ENCODE data around the gene PHACTR3. TPM values are rescaled to one million over a fixed set of nuclear protein-coding genes. Genes with fewer than 3 reads are reported as not detected.

Gene PHACTR3
- total RNA-seq, 1 experiment from 2014 or later: 0.10 TPM

- TF ChIP-seq SIN3A (IDR thresholded peaks at IDR 0.05; ENCODE audit: borderline replicate concordance, insufficient read depth, low read depth, low read length): no peak
- TF ChIP-seq REST (IDR thresholded peaks at IDR 0.05; ENCODE audit: insufficient read depth in 1 of 2, low read depth in 2 of 2, low read length in 1 of 2): no peak
- TF ChIP-seq POLR2AphosphoS5 (IDR thresholded peaks at IDR 0.05; ENCODE audit: low read depth, low read length): no peak
- TF ChIP-seq TCF7L2 (IDR thresholded peaks at IDR 0.05; ENCODE audit: low read depth, low read length): no peak
- TF ChIP-seq CTCF (IDR thresholded peaks at IDR 0.05): no peak
- Histone ChIP-seq H3K27me3 (ENCODE audit: control insufficient read depth, insufficient read depth, low read length) (0 out of 2 replicates have a peak, but pooled peaks cover 5% of the 10 kb centered on the region), H3K4me3 (ENCODE audit: low read depth in 2 of 2, low read length in 2 of 2) (no peak overlapping the region), H3K4me1 (ENCODE audit: control insufficient read depth, insufficient read depth, low read length) (no peaks in the 10 kb centered on the region), H3K27ac (ENCODE audit: low read length) (no peak overlapping the region), H3K9me3 (ENCODE audit: control insufficient read depth, insufficient read depth, low read depth, low read length) (no peaks in the 10 kb centered on the region), H3K36me3 (ENCODE audit: control insufficient read depth, insufficient read depth, low read length) (no peaks in the 10 kb centered on the region)
- CTCF ChIA-PET: no interaction called here
- POLR2A ChIA-PET: no interaction called here
- no peak for DNase-seq (ENCODE audit: low read depth, low spot score)
- no peak for ATAC-seq
- intact Hi-C loops (cut with micrococcal nuclease; ENCODE audit: unreplicated experiment) (no loop called here), in situ Hi-C loops (cut with HindIII; ENCODE audit: low pct_unique_long_range_greater_than_20kb, low sequenced_read_pairs) (no loop called here)
- BruUV-seq (replicated peaks): no TSS peak
Observed at GRCh38 chr20:59646487-59646886, 42.1 kb downstream of the PHACTR3 start.

GRCh38 chr20:59647271-59647670 lies 42.9 kb downstream of the PHACTR3 start:
- Histone ChIP-seq H3K4me3 (ENCODE audit: low read depth in 2 of 2, low read length in 2 of 2) (no peak overlapping the region), H3K9me3 (ENCODE audit: control insufficient read depth, insufficient read depth, low read depth, low read length) (no peaks in the 10 kb centered on the region), H3K27me3 (ENCODE audit: control insufficient read depth, insufficient read depth, low read length) (0 out of 2 replicates have a peak, but pooled peaks cover 5% of the 10 kb centered on the region), H3K4me1 (ENCODE audit: control insufficient read depth, insufficient read depth, low read length) (no peaks in the 10 kb centered on the region), H3K27ac (ENCODE audit: low read length) (no peak overlapping the region), H3K36me3 (ENCODE audit: control insufficient read depth, insufficient read depth, low read length) (no peaks in the 10 kb centered on the region)
- in situ Hi-C loops (cut with HindIII; ENCODE audit: low pct_unique_long_range_greater_than_20kb, low sequenced_read_pairs): no loop called here
- ChIA-PET POLR2A (no interaction called here), CTCF (no interaction called here)
- DNase-seq (ENCODE audit: low read depth, low spot score): no peak
- TF ChIP-seq SIN3A (IDR thresholded peaks at IDR 0.05; ENCODE audit: borderline replicate concordance, insufficient read depth, low read depth, low read length): no peak
- no peak for TF ChIP-seq REST (IDR thresholded peaks at IDR 0.05; ENCODE audit: insufficient read depth in 1 of 2, low read depth in 2 of 2, low read length in 1 of 2)
- no peak for TF ChIP-seq CTCF (IDR thresholded peaks at IDR 0.05)
- TF ChIP-seq TCF7L2 (IDR thresholded peaks at IDR 0.05; ENCODE audit: low read depth, low read length): no peak
- no peak for TF ChIP-seq POLR2AphosphoS5 (IDR thresholded peaks at IDR 0.05; ENCODE audit: low read depth, low read length)
- no TSS peak for BruUV-seq (replicated peaks)
- intact Hi-C loops (cut with micrococcal nuclease; ENCODE audit: unreplicated experiment): no loop called here
- no peak for ATAC-seq
